A549 treated with GW870086 at 1 μM for 4 hours (cell line): Measurements from ENCODE around the gene SIAH2. TPM values are rescaled to one million over a fixed set of nuclear protein-coding genes. Genes with fewer than 3 reads are reported as not detected.

Experiments
- total RNA-seq: library from RNA; stranded (reverse); fragments of 200-300 nt; extraction: Qiagen RNA extraction; gene quantifications from 5 replicates; pipeline ENCODE4 v1.2.3, GENCODE V29; 2022; ENCODE audit warnings: low read depth

The SIAH2 gene
- total RNA-seq: 15.2 to 19.6 TPM (median 18.3 TPM) in 5 replicates

GRCh38 chr3:150763122-150763840 is at the start of gene SIAH2:
SIAH2 (minus strand) TSS chr3:150763169; CDS start chr3:150762849, 320 bp downstream.

GRCh38 chr3:150703756-150704344 is 59.1 kb downstream of the SIAH2 start, which contains the start of gene ERICH6:
ERICH6 (minus strand) TSS chr3:150703920; CDS start chr3:150703898, 22 bp downstream.

Other genes starting within 250 kb of the SIAH2 start
- gene SERP1, start 216.7 kb downstream of the SIAH2 start, total RNA-seq: 68.8 to 112 TPM (median 96.8 TPM) in 5 replicates
- gene EIF2A, start 216.4 kb downstream of the SIAH2 start, total RNA-seq: 61.7 to 92.4 TPM (median 71.0 TPM) in 5 replicates
- gene SELENOT, start 159.8 kb downstream of the SIAH2 start, total RNA-seq: 82.3 to 114 TPM (median 107 TPM) in 5 replicates
- gene ERICH6, start 59.2 kb downstream of the SIAH2 start, total RNA-seq: 0.06 TPM in 1 of 5 replicates, not detected in the others
- gene MINDY4B, start 142.3 kb upstream of the SIAH2 start, total RNA-seq: not detected in 5 replicates
- not detected in 5 replicates for gene CLRN1, start 209.6 kb upstream of the SIAH2 start, total RNA-seq